ENCODE data around the gene NCAM1. TPM values are rescaled to one million over a fixed set of nuclear protein-coding genes. Genes with fewer than 3 reads are reported as not detected.

Gene NCAM1
- total RNA-seq, 1 donor from 2014 or later = 33.6 TPM

GRCh38 chr11:113278481-113278880 lies 317.3 kb downstream of the NCAM1 start:
- Histone ChIP-seq H3K4me1 (no peaks in the 10 kb centered on the region), H3K36me3 (no peaks in the 10 kb centered on the region), H3K27ac (no peak overlapping the region), H3K4me3 (no peak overlapping the region), H3K27me3 (no peaks in the 10 kb centered on the region), H3K9me3 (no peaks in the 10 kb centered on the region)
- DNase-seq (ENCODE audit: extremely low spot score in 2 of 2) = peak; percentile 22 to 58
- TF ChIP-seq POLR2A (IDR thresholded peaks at IDR 0.05) = no peak
- no peak for TF ChIP-seq POLR2AphosphoS5 (IDR thresholded peaks at IDR 0.05; ENCODE audit: insufficient read depth in 1 of 2, low read depth in 1 of 2)
- TF ChIP-seq CTCF (IDR thresholded peaks at IDR 0.05) = no peak
- intact Hi-C loops (cut with DNase I) = no loop called here

DNA sequence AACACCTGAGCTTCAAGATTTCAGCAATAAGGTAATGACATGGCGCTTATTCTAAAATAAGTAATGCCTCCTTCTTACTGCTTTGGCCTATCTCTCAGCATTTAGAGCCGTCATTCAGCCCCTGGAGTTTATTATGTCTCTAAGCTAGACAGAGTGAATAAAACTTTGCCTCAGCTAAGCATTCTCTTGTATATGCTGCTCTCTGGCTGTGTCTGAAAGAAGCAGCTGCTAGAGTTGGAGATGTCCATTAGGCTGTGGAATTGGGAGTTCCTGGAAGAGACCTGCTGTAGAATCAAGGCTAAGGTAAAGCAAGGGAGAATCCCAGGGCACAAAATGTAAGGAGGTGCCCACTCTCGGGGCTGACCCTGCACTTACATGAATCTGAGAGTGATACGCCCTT lies 317.7 kb downstream of the NCAM1 start:
- intact Hi-C loops (cut with DNase I) = no loop called here

GRCh38 chr11:113279591-113279990 lies 318.4 kb downstream of the NCAM1 start:
- DNase-seq (ENCODE audit: extremely low spot score in 2 of 2) = no peak
- intact Hi-C loops (cut with DNase I) = no loop called here
- no peak for TF ChIP-seq POLR2A (IDR thresholded peaks at IDR 0.05)
- no peak for TF ChIP-seq CTCF (IDR thresholded peaks at IDR 0.05)
- no peak for TF ChIP-seq POLR2AphosphoS5 (IDR thresholded peaks at IDR 0.05; ENCODE audit: insufficient read depth in 1 of 2, low read depth in 1 of 2)

More for the DNA sequence above, 317.7 kb downstream of the NCAM1 start:
- Histone ChIP-seq H3K27me3 (no peaks in the 10 kb centered on the region), H3K4me3 (no peak overlapping the region), H3K36me3 (no peaks in the 10 kb centered on the region), H3K9me3 (no peaks in the 10 kb centered on the region), H3K4me1 (no peaks in the 10 kb centered on the region), H3K27ac (no peak overlapping the region)
- DNase-seq (ENCODE audit: extremely low spot score in 2 of 2) = peak in 1 of 2 donors; percentile 40
- TF ChIP-seq CTCF (IDR thresholded peaks at IDR 0.05) (peak in 1 of 3 experiments; percentile 18), POLR2A (IDR thresholded peaks at IDR 0.05) (no peak)

GRCh38 chr11:113281052-113281725 lies 320.0 kb downstream of the NCAM1 start:
- no peaks in the 10 kb centered on the region for H3K4me1 ChIP-seq
- H3K9me3 ChIP-seq = no peaks in the 10 kb centered on the region
- peak in 1 of 2 donors; percentile 69 for DNase-seq (ENCODE audit: extremely low spot score in 2 of 2)
- no peak for TF ChIP-seq POLR2A (IDR thresholded peaks at IDR 0.05)
- TF ChIP-seq CTCF (IDR thresholded peaks at IDR 0.05) = no peak
- no peak for TF ChIP-seq POLR2AphosphoS5 (IDR thresholded peaks at IDR 0.05; ENCODE audit: insufficient read depth in 1 of 2, low read depth in 1 of 2)
- H3K36me3 ChIP-seq = no peaks in the 10 kb centered on the region
- H3K27me3 ChIP-seq = no peaks in the 10 kb centered on the region
- intact Hi-C loops (cut with DNase I) = no loop called here
- H3K27ac ChIP-seq = no peak overlapping the region
- no peak overlapping the region for H3K4me3 ChIP-seq

More at GRCh38 chr11:113279591-113279990, 318.4 kb downstream of the NCAM1 start:
- no peak overlapping the region for H3K4me3 ChIP-seq
- no peaks in the 10 kb centered on the region for H3K9me3 ChIP-seq
- no peaks in the 10 kb centered on the region for H3K4me1 ChIP-seq
- no peaks in the 10 kb centered on the region for H3K27me3 ChIP-seq
- H3K27ac ChIP-seq = no peak overlapping the region
- no peaks in the 10 kb centered on the region for H3K36me3 ChIP-seq

GRCh38 chr11:113282898-113283437 lies 321.7 kb downstream of the NCAM1 start:
- peak in 1 of 2 donors; percentile 70 for DNase-seq (ENCODE audit: extremely low spot score in 2 of 2)
- Histone ChIP-seq H3K4me1 (no peaks in the 10 kb centered on the region), H3K4me3 (no peak overlapping the region), H3K36me3 (no peaks in the 10 kb centered on the region), H3K27me3 (no peaks in the 10 kb centered on the region), H3K27ac (no peak overlapping the region), H3K9me3 (no peaks in the 10 kb centered on the region)
- intact Hi-C loops (cut with DNase I) = no loop called here
- TF ChIP-seq POLR2A (IDR thresholded peaks at IDR 0.05) = no peak
- TF ChIP-seq POLR2AphosphoS5 (IDR thresholded peaks at IDR 0.05; ENCODE audit: insufficient read depth in 1 of 2, low read depth in 1 of 2) = no peak
- TF ChIP-seq CTCF (IDR thresholded peaks at IDR 0.05) = no peak

All from vagina (tissue), 2 donors.